Measurements from ENCODE around the gene CDRT15L2.
"Not testable (repeated sequence)": the region's sequence is repeated elsewhere in the genome, so short reads cannot be mapped to it uniquely, and the experiment has no call there.

DNA sequence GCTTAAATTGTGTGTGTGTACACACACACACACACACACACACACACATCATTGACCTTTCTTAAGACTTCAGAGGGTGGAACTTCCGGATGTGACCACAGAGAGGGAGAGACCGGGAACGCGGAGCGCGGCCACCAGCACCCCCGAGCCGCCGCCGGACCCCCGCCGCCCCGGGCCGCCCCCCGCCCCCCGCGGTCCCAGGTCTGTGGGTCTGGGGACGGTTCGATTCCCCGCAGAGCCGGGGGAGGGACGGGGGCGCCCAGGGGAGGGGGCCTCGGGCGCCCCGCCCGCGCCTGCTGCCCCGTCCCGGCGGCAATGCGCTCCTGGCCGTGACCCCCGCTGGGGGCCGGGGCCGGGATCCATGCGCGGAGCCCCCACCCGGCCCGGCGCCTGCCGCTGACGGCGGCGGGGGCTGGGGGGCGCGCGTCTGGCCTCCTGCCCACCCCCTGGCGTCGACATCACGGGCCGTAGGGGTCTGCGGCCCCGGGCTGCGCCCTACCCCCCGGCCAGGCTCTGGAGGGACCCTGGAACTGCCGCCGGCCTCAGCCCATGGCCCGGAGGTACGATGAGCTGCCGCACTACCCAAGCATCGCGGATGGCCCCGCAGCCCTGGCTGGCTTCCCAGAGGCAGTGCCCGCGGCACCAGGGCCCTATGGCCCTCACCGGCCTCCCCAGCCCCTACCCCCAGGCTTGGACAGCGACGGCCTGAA, 9.4 kb downstream of the CDRT15L2 start:
- TF ChIP-seq, protein P1, sequence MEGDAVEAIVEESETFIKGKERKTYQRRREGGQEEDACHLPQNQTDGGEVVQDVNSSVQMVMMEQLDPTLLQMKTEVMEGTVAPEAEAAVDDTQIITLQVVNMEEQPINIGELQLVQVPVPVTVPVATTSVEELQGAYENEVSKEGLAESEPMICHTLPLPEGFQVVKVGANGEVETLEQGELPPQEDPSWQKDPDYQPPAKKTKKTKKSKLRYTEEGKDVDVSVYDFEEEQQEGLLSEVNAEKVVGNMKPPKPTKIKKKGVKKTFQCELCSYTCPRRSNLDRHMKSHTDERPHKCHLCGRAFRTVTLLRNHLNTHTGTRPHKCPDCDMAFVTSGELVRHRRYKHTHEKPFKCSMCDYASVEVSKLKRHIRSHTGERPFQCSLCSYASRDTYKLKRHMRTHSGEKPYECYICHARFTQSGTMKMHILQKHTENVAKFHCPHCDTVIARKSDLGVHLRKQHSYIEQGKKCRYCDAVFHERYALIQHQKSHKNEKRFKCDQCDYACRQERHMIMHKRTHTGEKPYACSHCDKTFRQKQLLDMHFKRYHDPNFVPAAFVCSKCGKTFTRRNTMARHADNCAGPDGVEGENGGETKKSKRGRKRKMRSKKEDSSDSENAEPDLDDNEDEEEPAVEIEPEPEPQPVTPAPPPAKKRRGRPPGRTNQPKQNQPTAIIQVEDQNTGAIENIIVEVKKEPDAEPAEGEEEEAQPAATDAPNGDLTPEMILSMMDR (IDR thresholded peaks at IDR 0.05; ENCODE audit: low read depth, low read length, poor library complexity, severe bottlenecking): not testable (repeated sequence)
- not testable (repeated sequence) for TF ChIP-seq EZH2phosphoT487 (IDR thresholded peaks at IDR 0.05; ENCODE audit: borderline replicate concordance, low read length)

All from DOHH2 (cell line).